HG03460 (cell line): ENCODE results near the gene SHC1.

ENCODE experiments used
- ATAC-seq: cut with Tn5 transposase; IDR thresholded peaks from one replicate; pipeline ENCODE4 v1.9.1; 2021; ENCODE audit not compliant: unreplicated experiment

Gene SHC1

DNA sequence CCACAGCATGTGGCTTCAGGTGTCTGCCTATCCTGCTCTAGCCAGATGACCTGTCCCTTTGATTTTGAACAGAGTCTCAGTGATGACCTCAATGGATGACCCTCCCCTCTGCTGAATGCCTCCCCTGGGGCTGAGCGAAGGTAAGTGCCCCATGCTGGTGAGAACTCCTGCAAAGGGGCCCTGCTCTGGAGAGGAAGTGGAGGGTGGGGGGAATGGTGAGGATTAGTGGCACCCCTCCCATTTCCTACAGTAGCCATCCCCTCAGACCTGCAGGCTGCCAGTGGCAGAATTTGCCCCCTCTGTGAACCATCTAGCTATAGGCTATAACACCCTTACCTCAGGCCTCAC, 30.4 kb downstream of the SHC1 start:
- no peak for ATAC-seq

DNA sequence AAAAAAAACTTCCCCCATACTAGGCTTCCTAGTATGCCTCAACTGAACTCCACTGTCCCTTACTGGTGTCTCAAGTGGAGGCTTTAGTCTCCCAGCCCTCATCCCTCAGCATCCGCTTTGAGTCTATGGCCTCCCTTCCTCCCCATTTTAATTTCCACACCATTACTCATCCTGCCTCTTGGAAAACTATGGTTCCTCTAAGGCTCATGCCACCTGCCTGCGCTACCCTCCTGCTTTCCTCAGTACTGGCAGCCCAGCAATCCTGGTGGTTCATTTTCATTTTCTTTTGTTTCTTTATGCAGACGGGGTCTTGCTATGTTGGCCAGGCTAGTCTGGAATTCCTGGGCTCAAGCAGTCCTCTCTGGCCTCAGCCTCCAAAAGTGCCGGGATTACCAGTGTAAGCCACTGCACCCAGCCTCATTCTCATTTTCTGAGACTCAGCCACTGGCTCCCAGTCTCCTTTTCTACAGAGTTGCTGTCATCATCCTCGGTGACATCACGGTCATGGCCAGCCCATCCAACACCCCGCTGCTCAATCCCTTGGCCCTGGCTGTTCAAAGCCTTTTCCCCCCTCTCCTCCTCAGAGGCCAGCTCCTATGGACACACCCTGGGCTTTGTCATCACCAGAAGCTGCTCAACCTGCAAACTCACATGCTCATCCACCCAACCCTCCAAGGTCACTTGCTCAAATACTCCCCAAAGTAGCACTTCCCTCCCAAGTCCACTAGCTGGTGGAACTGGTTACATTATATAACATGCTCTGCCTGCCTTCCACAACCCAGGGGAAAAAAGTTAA, 31.7 kb downstream of the SHC1 start:
- ATAC-seq, result no peak

DNA sequence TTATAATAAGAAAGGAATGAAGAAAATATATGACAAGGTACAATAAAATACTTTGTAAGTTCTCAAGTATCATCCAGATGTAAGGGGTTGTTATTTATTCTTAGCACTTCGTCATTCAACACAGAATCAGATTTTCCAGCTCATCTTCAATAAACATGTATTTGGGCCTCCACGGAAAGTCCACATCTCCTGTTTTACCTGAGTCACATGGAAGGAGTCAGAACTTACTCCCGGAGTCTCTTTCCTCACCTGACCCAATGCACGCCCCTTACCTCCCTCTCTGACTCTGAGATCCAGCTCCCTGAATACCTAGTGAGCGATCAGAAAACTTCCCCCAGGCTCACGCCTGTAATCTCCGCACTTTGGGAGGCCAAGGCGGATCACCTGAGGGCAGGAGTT, 32.6 kb downstream of the SHC1 start:
- ATAC-seq, result no peak

DNA sequence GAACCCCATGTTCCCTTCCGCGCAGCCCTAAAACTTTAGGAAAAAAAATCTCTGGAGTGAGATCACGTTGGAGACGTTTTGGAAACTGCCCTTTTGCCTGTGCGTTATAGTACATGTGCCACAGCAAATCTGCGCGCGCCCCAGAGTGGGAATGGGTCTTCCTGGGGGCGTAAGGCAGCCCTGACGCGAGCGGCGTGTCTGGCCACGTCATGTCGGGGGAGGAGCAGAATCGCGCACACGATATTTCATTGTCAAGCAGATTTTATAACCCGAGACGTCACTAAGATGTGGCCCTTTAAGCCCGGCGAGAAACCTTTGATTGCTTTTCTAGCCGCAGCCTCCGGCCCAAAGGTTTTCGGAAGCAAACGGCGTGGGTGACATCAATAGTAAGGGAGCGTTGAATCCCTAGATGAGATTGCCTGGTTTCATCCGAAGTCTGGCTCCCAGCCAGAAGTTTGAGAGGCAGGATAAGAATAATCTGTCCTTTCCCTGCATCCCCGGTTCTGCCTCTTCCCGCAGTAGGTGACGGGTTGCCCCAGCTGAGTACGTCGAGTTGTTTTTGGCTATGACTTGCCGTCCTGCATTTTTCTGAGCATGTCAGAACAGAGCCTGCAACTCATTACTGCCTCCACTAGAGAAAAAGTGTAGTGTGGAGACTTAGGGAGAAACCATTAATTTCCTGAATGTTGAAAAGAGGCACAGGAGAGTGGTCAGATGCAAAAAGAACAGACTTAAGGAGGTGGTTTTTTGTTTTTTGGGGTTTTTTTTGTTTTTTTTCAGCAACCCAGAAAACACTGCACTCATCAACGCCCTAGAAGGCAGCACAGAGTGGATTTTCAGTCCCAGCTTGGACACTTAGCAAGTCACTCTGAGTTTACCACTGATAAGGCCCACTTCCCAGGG, 33.2 kb downstream of the SHC1 start:
- peak; percentile 45 for ATAC-seq

DNA sequence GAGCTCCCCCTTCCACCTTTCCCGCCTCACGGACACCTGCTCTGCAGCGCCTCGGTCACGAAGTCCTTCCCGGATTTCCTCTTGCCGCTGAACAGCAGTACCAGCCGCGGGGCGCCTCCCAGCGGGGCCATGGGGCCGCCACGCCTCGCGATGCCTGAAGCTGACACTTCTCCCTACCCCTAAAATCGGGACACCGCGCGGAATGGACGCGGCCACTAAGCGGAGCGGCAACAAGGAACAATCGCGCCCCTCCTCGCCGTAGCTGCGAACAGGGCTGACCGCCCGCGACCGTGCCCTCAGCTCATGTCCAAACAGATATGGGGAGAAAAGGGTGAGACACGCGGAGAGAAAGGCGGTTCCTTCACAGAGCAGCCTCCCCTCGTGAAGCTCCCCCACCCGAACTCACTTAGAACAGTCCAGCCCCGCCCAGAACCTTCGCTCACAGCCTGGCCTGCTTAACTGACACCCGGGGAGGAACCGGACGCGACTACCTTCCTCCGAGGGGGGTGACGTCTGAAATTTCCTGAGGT, 33.9 kb downstream of the SHC1 start, which contains the start of gene PMVK:
Gene PMVK, minus strand, starts transcription at position 165 of the 530 bp plus-strand sequence. Its CDS starts 34 bp downstream, at position 131.
- ATAC-seq, result peak; percentile 72

DNA sequence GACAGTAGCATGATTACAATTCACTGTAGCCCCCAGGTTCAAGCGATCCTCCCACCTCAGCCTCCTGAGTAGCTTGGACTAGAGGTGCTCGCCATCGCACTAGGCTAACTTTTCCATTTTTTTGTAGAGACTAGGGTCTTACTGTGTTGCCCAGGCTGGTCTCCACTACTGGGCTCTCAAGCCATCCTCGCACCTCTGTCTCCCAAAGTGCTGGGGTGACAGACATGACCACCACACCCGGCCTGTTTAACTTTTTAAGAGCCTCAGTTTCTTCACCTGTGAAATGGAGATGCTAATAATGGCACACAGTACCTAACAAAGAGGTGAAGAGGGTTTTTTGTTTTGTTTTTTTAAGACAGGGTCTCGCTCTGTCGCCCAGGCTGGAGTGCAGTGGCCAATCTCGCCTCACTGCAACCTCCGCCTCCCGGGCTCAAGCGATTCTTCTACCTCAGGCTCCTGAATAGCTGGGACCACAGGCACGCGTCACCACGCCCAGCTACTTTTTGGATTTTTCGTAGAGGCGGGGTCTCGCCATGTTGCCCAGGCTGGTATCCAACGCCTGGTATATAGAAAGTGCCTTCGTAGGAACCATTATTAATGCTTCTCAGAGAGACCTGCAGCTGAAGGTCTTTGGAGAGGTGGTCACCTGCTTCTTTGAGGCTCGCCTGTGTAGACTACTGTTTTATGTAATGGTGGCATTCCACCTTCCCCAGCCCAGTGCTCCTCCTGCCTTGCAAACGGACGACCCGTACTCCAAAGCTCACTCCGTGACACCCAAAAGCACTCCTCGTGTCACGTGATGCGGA, 34.6 kb downstream of the SHC1 start:
- no peak for ATAC-seq

DNA sequence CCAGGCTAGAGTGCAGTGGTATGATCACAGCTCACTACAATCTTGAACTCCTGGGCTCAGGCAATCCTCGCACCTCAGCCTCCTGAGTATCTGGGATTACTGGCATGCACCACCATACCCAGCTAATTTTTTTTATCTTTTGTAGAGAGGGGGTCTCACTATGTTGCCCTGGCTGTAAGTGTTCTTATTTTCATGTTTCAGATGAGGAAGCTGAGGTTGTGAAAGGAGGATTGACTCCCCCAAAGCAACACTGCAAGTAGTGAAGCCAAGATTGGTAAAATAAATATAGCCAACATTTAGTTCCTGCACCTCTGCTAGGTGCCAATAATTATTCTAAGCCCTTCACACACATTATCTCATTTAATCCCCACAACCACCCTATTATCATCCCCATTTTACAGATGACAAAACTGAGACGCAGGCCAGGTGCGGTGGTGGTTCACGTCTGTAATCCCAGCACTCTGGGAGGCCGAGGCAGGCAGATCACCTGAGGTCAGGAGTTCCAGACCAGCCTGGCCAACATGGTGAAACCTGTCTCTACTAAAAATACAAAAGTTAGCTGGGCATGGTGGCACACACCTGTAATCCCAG, 36.1 kb downstream of the SHC1 start:
- ATAC-seq, result no peak

DNA sequence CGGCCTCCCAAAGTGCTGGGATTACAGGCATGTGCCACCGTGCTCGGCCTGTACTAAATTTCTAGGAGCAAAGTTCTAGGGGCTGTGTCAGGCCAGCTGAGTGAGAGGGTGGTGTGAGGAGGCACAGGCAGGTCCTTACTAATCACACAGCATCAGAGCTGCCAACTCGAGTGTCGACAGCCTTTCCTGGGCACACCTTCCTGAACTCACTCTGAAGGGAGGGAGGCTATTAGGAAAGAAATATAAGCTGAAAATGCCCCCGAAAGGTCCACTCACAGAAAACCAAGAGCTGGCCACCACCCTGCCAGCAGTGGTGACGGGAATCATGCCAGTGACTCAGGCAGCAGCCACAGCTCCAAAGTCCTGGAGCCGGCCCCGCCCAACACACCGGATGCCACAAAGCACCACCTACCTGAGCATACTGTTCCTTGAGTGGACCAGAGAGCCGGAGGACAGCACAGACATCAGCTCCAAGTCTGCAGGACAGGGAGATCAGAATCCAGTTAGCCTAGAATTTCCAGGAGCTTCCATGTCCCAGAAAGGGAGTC, 38.5 kb downstream of the SHC1 start:
- no peak for ATAC-seq

DNA sequence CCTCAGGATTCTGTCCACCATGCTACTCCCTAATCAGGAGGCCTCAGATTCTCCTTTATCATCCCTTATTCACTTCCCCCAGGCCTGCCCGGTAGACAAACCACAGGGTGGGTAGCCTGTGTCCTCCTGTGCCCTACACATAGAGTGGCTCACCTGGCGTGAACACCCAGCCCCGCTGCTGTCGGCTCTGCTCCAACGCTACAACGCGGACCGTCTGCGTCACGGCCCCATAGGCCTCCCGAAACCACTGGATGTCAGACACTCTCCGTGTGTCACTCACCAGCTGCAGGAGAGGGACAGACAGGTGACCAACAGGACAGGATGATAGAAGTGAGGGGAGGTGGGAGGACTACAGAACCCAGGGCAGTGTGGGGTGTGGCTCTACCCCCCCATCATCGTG, 44.3 kb downstream of the SHC1 start:
- no peak for ATAC-seq

DNA sequence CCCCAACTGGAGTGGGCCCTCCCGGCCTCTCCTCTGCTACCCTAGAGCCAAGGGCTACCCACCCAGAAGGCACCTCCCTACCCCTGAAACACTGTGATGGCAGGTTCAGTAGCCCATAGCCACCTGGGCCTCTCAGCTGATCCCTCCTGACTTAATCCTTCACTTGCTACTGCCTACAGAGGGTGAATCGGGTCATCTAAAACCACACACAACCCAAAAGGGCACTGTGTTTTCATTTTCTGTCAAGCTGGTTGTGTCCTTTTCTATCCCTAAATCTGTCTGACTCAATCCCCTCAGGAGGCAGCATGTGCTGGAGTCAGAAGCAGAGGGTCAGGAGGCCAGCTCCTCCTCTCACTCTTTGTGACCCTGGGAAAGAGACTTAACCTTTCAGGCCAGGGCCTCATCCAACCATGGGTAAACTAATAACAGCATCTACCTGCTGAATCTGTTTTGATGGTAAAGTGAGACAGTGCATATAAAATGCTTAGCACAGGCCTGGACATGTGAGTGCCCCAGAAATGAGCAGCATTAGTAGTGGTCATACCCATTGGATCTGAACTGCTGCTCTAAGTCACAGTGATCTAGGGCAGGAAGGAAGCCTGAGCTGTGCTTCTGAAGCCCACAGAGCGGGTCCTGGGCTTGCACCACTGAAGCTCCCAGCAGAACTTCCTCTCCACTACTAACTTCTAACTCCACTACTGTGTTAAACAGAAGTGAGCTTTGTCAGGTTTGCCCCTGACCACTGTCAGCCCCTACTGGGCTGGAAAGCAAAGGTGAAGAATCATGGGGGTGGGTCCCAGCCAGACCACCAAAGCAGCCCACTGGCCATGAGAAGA, 45.0 kb downstream of the SHC1 start:
- ATAC-seq, result no peak

DNA sequence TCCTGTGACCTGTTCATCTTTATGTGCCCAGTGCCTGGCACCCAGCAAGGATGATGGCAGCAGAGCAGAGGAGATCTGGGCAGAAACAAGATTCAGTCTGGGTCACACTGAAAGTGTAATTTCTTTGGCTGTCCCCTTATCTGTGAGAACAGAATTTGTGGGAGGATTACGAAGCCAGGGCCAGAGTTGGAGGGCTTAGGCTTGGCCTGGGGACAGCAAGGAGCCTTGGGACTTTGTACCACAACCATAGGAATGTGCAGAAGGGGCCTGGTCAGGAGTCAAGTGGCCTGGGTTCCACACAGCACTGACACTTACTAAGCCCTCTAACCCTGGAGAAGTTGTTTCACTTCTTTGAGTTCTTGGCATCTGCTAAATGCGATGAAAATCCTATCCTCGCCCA, 46.9 kb downstream of the SHC1 start:
- ATAC-seq, result no peak

DNA sequence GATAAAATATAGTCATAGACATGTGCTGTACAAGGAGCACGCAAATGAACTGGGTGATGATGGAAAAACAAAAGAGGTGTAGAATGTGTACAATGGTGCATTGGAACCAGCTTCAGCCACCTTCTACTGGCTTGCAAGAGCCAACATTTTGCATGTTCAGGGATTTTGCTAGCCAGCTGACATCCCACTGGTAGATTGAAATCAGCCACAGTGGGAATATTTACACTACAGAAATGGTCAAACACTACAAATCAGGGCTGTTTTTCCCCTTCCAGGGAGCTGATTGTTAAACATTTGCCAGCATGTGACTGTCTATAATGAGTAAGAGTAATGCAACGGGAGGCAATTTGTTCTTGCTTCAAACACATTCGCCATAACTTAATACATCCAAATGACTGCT, 57.3 kb downstream of the SHC1 start:
- ATAC-seq, result no peak

DNA sequence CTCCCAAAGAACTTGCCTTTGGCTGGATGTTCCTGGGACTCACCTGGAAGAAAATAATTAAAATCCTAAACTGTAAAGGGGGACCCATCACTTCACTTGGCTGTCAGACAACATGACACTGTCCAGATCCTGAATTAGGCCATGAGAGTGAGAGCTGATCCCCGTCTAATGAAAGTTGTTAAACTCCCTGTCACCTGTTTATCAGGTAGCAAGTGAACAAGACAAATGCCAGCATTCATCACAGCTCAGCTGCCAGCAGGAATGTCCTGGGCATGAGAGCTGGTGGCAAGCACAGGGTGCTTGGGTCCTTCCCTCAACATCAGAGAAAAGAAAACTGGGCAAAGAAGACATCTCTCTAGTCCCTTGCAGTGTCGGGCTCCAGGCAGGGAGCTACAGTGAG, 57.8 kb downstream of the SHC1 start:
- no peak for ATAC-seq
